ENCODE measurements around the gene CDR2.

DNA sequence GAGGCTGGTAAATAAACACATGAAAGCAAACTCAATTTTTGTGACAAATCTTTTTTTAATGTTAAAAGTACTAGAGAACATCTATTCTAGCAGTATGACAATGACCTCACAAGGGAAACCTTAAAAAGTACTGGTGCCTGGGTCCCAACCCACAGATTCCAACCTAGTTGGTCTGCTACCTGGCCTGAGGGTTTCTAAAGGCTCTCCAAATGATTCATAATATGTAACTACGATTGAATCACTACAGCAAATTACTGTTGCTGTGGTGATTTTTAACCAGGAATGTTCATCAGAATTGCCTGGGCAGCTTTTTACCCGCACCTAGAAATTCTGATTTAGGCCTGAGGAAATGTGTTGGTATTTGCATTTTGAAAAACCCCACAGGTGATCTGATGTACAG lies 26.1 kb downstream of the CDR2 start:
- TF ChIP-seq, protein P1, sequence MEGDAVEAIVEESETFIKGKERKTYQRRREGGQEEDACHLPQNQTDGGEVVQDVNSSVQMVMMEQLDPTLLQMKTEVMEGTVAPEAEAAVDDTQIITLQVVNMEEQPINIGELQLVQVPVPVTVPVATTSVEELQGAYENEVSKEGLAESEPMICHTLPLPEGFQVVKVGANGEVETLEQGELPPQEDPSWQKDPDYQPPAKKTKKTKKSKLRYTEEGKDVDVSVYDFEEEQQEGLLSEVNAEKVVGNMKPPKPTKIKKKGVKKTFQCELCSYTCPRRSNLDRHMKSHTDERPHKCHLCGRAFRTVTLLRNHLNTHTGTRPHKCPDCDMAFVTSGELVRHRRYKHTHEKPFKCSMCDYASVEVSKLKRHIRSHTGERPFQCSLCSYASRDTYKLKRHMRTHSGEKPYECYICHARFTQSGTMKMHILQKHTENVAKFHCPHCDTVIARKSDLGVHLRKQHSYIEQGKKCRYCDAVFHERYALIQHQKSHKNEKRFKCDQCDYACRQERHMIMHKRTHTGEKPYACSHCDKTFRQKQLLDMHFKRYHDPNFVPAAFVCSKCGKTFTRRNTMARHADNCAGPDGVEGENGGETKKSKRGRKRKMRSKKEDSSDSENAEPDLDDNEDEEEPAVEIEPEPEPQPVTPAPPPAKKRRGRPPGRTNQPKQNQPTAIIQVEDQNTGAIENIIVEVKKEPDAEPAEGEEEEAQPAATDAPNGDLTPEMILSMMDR (IDR thresholded peaks at IDR 0.05; ENCODE audit: insufficient read depth, low read depth, low read length): no peak
- TF ChIP-seq EZH2 (IDR thresholded peaks at IDR 0.05; ENCODE audit: insufficient read depth, low read length): no peak

Measured in astrocyte (in vitro differentiated cells and primary cell).